Stimulated activated CD4-positive, alpha-beta T cell treated with anti-CD3 and anti-CD28 coated beads, Interleukin-4, amount 100 ng/mL, for 48 hours (primary cell): ENCODE measurements around the gene N4BP3.

ENCODE experiments used
- DNase-seq, 2 donors: peaks; one replicate each; pipeline ENCODE4 v3.0.0-alpha.2; 2020; ENCODE audit warnings: low read depth in 2 of 2

The N4BP3 gene

GRCh38 chr5:178147406-178147805 is 34.1 kb downstream of the N4BP3 start:
- no peak for DNase-seq

- DNase-seq, result peak in 1 of 2 donors; percentile 14
These were observed 36.0 kb downstream of the N4BP3 start for GRCh38 chr5:178149199-178149932.

GRCh38 chr5:178150977-178151734 is 37.8 kb downstream of the N4BP3 start:
- no peak for DNase-seq

- DNase-seq, result no peak
These were observed 39.4 kb downstream of the N4BP3 start for GRCh38 chr5:178152491-178153444.

- DNase-seq, result peak; percentile 98
These were observed 40.4 kb downstream of the N4BP3 start, which contains the start of gene NHP2 for GRCh38 chr5:178153530-178154340. NHP2 (minus strand) TSS chr5:178153885; CDS start chr5:178153817, 68 bp downstream.

GRCh38 chr5:178155065-178155464 is 41.7 kb downstream of the N4BP3 start:
- no peak for DNase-seq

- no peak for DNase-seq
These were observed 46.8 kb downstream of the N4BP3 start for GRCh38 chr5:178160176-178160575.

GRCh38 chr5:178162481-178162880 is 49.1 kb downstream of the N4BP3 start:
- no peak for DNase-seq

- DNase-seq, result peak; percentile 83 to 97
These were observed 50.7 kb downstream of the N4BP3 start for GRCh38 chr5:178163772-178164735.

GRCh38 chr5:178165581-178165980 is 52.2 kb downstream of the N4BP3 start:
- DNase-seq, result no peak

- no peak for DNase-seq
These were observed 57.1 kb downstream of the N4BP3 start for GRCh38 chr5:178170455-178170854.

GRCh38 chr5:178174456-178174855 is 61.1 kb downstream of the N4BP3 start:
- DNase-seq, result no peak
